ENCODE data around the gene MEGF6. TPM values are rescaled to one million over a fixed set of nuclear protein-coding genes. Genes with fewer than 3 reads are reported as not detected.

The MEGF6 gene
- total RNA-seq, 1 experiment from 2014 or later, result 21.3 TPM

DNA sequence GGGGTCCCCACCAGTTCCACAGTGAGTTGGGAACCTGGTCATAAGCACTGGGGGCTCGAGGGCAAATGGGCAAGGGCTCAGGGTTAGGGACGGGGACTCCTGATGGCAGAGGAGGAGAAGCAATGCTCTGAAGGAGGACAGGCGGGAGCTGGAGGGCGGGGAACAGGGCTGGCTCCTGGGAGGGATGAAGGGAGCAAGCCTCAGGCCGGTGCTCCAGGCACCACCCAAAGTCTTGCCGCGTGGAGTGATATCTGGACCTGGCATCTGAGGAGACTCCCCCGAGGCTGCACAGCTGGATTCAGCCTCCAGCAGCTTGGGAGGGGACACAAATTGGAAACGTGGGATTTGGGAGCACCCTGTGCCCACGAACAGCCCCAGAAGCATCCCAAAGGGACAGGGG lies 11.0 kb downstream of the MEGF6 start:
- Histone ChIP-seq H3K56ac (ENCODE audit: insufficient read length, low read depth, low read length) (no peak overlapping the region), H3K4me2 (ENCODE audit: insufficient read depth, insufficient read length, low read length) (no peak overlapping the region), H2BK5ac (ENCODE audit: insufficient read length, low read length) (no peak overlapping the region), H4K91ac (ENCODE audit: insufficient read length, low read depth, low read length) (no peak overlapping the region), H3K27me3 (ENCODE audit: insufficient read depth, low read length) (no peaks in the 10 kb centered on the region), H3T11ph (ENCODE audit: low read length) (no peak overlapping the region), H2BK15ac (ENCODE audit: low read depth, low read length) (no peak overlapping the region), H3K4ac (ENCODE audit: low read depth, low read length) (no peak overlapping the region), H3K9me3 (ENCODE audit: control insufficient read depth, low read depth, low read length) (no peaks in the 10 kb centered on the region), H3K23ac (ENCODE audit: insufficient read length, low read depth, low read length) (no peak overlapping the region), H2BK20ac (ENCODE audit: low read depth, low read length, poor library complexity, severe bottlenecking) (no peak overlapping the region), H3K4me1 (ENCODE audit: insufficient read depth, low read length) (peaks cover 3% of the 10 kb centered on the region; the same call in 1 of the 2 replicates), H3K23me2 (ENCODE audit: insufficient read length, low read depth, low read length, poor library complexity, severe bottlenecking) (no peaks in the 10 kb centered on the region), H2BK12ac (ENCODE audit: insufficient read length, low read depth, low read length) (no peak overlapping the region), H4K5ac (ENCODE audit: insufficient read length, low read depth, low read length) (no peak overlapping the region), H3K9ac (ENCODE audit: extremely low read depth, insufficient read length, low read length) (no peak overlapping the region), H3K79me2 (ENCODE audit: insufficient read depth, low read length) (no peaks in the 10 kb centered on the region), H3K79me1 (ENCODE audit: insufficient read depth, low read depth, low read length, poor library complexity, severe bottlenecking) (no peaks in the 10 kb centered on the region), H3K27ac (ENCODE audit: insufficient read length, low read depth, low read length) (no peak overlapping the region), H3K18ac (ENCODE audit: insufficient read length, low read depth, low read length) (no peak overlapping the region), H3K14ac (ENCODE audit: insufficient read depth, low read length) (no peak overlapping the region), H4K8ac (replicated peaks; ENCODE audit: insufficient read length, low read depth, low read length) (no peak overlapping the region), H2AFZ (ENCODE audit: low read length) (no peak overlapping the region), H2BK120ac (ENCODE audit: low read depth, low read length, poor library complexity, severe bottlenecking) (no peak overlapping the region), H4K20me1 (ENCODE audit: control insufficient read depth, insufficient read depth, insufficient read length) (no peaks in the 10 kb centered on the region), H2AK5ac (ENCODE audit: insufficient read length, low read length) (no peak overlapping the region)
- no peaks in the 10 kb centered on the region; a peak in 2 of 7 replicates for H3K36me3 Mint-ChIP-seq (ENCODE audit: insufficient read depth in 1 of 3, low read depth in 3 of 3)
- H3K4me1 Mint-ChIP-seq, result peaks cover 13 to 18% of the 10 kb centered on the region in 2 experiments
- no CpG with 5 or more reads among the region's 10 CpGs for WGBS (ENCODE audit: extremely low coverage, insufficient read length, low lambda C conversion rate)
- peak overlapping the region in 1 of 3 experiments; percentile 62; a peak in 2 of 7 replicates for H3K27ac Mint-ChIP-seq
- no peaks in the 10 kb centered on the region for H3K27me3 Mint-ChIP-seq (ENCODE audit: low read depth)
- no peak overlapping the region for H3K4me3 Mint-ChIP-seq
- H3K9me3 Mint-ChIP-seq, result no peaks in the 10 kb centered on the region
- TF ChIP-seq, protein P1, sequence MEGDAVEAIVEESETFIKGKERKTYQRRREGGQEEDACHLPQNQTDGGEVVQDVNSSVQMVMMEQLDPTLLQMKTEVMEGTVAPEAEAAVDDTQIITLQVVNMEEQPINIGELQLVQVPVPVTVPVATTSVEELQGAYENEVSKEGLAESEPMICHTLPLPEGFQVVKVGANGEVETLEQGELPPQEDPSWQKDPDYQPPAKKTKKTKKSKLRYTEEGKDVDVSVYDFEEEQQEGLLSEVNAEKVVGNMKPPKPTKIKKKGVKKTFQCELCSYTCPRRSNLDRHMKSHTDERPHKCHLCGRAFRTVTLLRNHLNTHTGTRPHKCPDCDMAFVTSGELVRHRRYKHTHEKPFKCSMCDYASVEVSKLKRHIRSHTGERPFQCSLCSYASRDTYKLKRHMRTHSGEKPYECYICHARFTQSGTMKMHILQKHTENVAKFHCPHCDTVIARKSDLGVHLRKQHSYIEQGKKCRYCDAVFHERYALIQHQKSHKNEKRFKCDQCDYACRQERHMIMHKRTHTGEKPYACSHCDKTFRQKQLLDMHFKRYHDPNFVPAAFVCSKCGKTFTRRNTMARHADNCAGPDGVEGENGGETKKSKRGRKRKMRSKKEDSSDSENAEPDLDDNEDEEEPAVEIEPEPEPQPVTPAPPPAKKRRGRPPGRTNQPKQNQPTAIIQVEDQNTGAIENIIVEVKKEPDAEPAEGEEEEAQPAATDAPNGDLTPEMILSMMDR (conservative IDR thresholded peaks at IDR 0.05), result no peak
- no peak for DNase-seq
